Activated CD8-positive, alpha-beta memory T cell treated with anti-CD3 and anti-CD28 coated beads for 36 hours (primary cell): Measurements from ENCODE around the gene DRG2. TPM values are rescaled to one million over a fixed set of nuclear protein-coding genes. Genes with fewer than 3 reads are reported as not detected.

Experiments used
- total RNA-seq, 2 experiments: library from RNA; stranded (reverse); gene quantifications; one replicate each; pipeline ENCODE4 v1.2.3, GENCODE V29; 2021

DRG2 gene
- total RNA-seq, 2 experiments from 2014 or later: 53.2 to 53.7 TPM

Other genes with a start within 250 kb of the DRG2 start
- 1 to 10 TPM; 7.9 to 9.8 TPM for gene TOM1L2, start 115.5 kb upstream of the DRG2 start, total RNA-seq
- under 1 TPM; 0.48 to 0.55 TPM for gene DRC3, start 115.1 kb upstream of the DRG2 start, total RNA-seq
- gene ATPAF2, start 48.8 kb upstream of the DRG2 start, total RNA-seq: 10 to 100 TPM; 28.2 to 37.3 TPM
- 10 to 100 TPM; 11.0 to 11.4 TPM for gene GID4, start 48.5 kb upstream of the DRG2 start, total RNA-seq
- under 1 TPM; 0.27 to 0.46 TPM for gene MYO15A, start 20.8 kb downstream of the DRG2 start, total RNA-seq
- 100 to 1,000 TPM; 173 TPM for gene ALKBH5, start 95.9 kb downstream of the DRG2 start, total RNA-seq
- gene LLGL1, start 137.7 kb downstream of the DRG2 start, total RNA-seq: 10 to 100 TPM; 23.6 to 24.9 TPM
- gene FLII, start 170.8 kb downstream of the DRG2 start, total RNA-seq: 100 to 1,000 TPM; 264 to 279 TPM
- gene MIEF2, start 172.7 kb downstream of the DRG2 start, total RNA-seq: 1 to 10 TPM; 4.3 to 4.4 TPM
- 10 to 100 TPM; 68.5 to 72.4 TPM for gene TOP3A, start 227.0 kb downstream of the DRG2 start, total RNA-seq
- 10 to 100 TPM; 21.5 to 21.6 TPM for gene SMCR8, start 227.3 kb downstream of the DRG2 start, total RNA-seq